WTC11 (cell line): ENCODE results near the gene MARK3. TPM values are rescaled to one million over a fixed set of nuclear protein-coding genes. Genes with fewer than 3 reads are reported as not detected.

ENCODE experiments used
- ATAC-seq: fragments of 200-7000 bp; cut with Tn5 transposase; 2 replicates; pipeline ENCODE4 v1.10.0; 2021; ENCODE audit warnings: mild to moderate bottlenecking, moderate library complexity
- CTCF ChIA-PET: fragments of 300-600 bp; sonication (Branson Sonifier 250); formaldehyde crosslinking; loops from one replicate; lab custom pipeline; 2021; ENCODE audit warnings: antibody characterized with exemption; lab: Charles Lee
- POLR2A ChIA-PET: fragments of 350-600 bp; sonication (Branson Sonifier 250); formaldehyde crosslinking; loops from one replicate; lab custom pipeline; 2021; ENCODE audit warnings: antibody characterized with exemption; lab: Charles Lee
- DNase-seq: peaks from one replicate; pipeline ENCODE4 v3.0.0; 2021; ENCODE audit warnings: low spot score
- H3K27ac Mint-ChIP-seq: 2 replicates; pipeline ENCODE4 v1.8.0; 2021; ENCODE audit warnings: mixed read lengths
- H3K27me3 Mint-ChIP-seq: 2 replicates; pipeline ENCODE4 v1.8.0; 2021; ENCODE audit warnings: low read depth, mild to moderate bottlenecking, moderate library complexity, mixed read lengths
- H3K36me3 Mint-ChIP-seq: 2 replicates; pipeline ENCODE4 v1.8.0; 2021; ENCODE audit warnings: mixed read lengths
- H3K4me1 Mint-ChIP-seq: 2 replicates; pipeline ENCODE4 v1.8.0; 2022; ENCODE audit warnings: mixed read lengths
- H3K4me3 Mint-ChIP-seq: 2 replicates; pipeline ENCODE4 v1.8.0; 2021; ENCODE audit warnings: mild to moderate bottlenecking, moderate library complexity, mixed read lengths
- H3K9me3 Mint-ChIP-seq: 2 replicates; pipeline ENCODE4 v1.8.0; 2021; ENCODE audit warnings: mixed read lengths
- CREM ChIP-seq: sonication (generic); formaldehyde crosslinking; IDR thresholded peaks from 2 replicates; pipeline ENCODE4 v1.8.1; 2022; ENCODE audit warnings: mild to moderate bottlenecking, missing genetic modification reagents, moderate library complexity
- GABPB1 ChIP-seq: sonication (generic); formaldehyde crosslinking; IDR thresholded peaks from 2 replicates; pipeline ENCODE4 v1.8.1; 2023; ENCODE audit warnings: mild to moderate bottlenecking, missing genetic modification reagents
- JUN ChIP-seq: sonication (generic); formaldehyde crosslinking; IDR thresholded peaks from 2 replicates; pipeline ENCODE4 v1.8.0; 2023; ENCODE audit warnings: mild to moderate bottlenecking, missing genetic modification reagents
- MXD4 ChIP-seq: fragments of 250-450 bp; sonication (Bioruptor Pico); IDR thresholded peaks from 2 replicates; pipeline ENCODE4 v1.8.0; 2021; ENCODE audit warnings: mild to moderate bottlenecking, moderate library complexity, borderline replicate concordance
- SP1 ChIP-seq: sonication (generic); formaldehyde crosslinking; conservative IDR thresholded peaks from 2 replicates; pipeline ENCODE4 v1.8.1; 2022; ENCODE audit warnings: missing genetic modification reagents
- total RNA-seq: library from RNA; stranded (reverse); gene quantifications from 3 replicates; pipeline ENCODE4 v1.2.3, GENCODE V29; 2021
- TF ChIP-seq, protein P1 (sequence below): sonication (generic); formaldehyde crosslinking; IDR thresholded peaks from 2 replicates; pipeline ENCODE4 v1.8.0; 2023; ENCODE audit warnings: mild to moderate bottlenecking, missing genetic modification reagents
- TF ChIP-seq, protein P2 (sequence below): sonication (generic); formaldehyde crosslinking; IDR thresholded peaks from 2 replicates; pipeline ENCODE4 v1.8.0; 2022; ENCODE audit warnings: mild to moderate bottlenecking, missing genetic modification reagents
- TF ChIP-seq, protein P3 (sequence below): fragments of 250-450 bp; sonication (Bioruptor Pico); IDR thresholded peaks from 2 replicates; pipeline ENCODE4 v1.9.0; 2021; ENCODE audit warnings: mild to moderate bottlenecking, borderline replicate concordance
- TF ChIP-seq, protein P4 (sequence below): fragments of 250-450 bp; sonication (Bioruptor Pico); IDR thresholded peaks from 2 replicates; pipeline ENCODE4 v1.9.0; 2021; ENCODE audit warnings: mild to moderate bottlenecking
- TF ChIP-seq, protein P5 (sequence below): sonication (generic); formaldehyde crosslinking; IDR thresholded peaks from 2 replicates; pipeline ENCODE4 v1.8.1; 2022; ENCODE audit warnings: mild to moderate bottlenecking, moderate library complexity, missing genetic modification reagents

MARK3 gene
- total RNA-seq, 1 experiment from 2014 or later, result 93.7 TPM

DNA sequence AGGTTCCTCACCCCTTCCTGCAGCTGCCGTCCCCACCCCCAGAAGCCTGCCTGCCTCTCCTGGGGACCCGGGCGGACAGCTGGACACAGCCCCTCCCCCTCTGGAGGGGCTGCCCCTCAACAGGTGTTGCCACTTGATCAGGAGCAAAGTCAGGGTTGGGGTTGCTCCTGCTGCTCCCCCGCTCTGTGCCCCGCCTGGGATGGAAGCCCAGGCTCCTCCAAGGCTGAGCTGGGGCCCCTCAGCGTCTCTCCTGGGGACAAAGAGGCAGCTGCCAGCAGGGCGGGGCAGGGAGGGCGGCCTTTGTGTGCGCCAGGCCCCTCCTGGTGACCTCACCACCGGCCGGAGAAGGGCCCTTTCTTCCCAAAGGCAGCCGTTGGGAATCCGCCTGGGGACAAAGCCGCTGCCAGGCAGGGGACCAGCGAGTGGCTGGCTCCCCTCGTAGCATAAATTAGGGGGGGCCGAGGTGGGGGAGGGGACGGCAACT is 157.4 kb downstream of the MARK3 start (continued):
- TF ChIP-seq, protein P1, sequence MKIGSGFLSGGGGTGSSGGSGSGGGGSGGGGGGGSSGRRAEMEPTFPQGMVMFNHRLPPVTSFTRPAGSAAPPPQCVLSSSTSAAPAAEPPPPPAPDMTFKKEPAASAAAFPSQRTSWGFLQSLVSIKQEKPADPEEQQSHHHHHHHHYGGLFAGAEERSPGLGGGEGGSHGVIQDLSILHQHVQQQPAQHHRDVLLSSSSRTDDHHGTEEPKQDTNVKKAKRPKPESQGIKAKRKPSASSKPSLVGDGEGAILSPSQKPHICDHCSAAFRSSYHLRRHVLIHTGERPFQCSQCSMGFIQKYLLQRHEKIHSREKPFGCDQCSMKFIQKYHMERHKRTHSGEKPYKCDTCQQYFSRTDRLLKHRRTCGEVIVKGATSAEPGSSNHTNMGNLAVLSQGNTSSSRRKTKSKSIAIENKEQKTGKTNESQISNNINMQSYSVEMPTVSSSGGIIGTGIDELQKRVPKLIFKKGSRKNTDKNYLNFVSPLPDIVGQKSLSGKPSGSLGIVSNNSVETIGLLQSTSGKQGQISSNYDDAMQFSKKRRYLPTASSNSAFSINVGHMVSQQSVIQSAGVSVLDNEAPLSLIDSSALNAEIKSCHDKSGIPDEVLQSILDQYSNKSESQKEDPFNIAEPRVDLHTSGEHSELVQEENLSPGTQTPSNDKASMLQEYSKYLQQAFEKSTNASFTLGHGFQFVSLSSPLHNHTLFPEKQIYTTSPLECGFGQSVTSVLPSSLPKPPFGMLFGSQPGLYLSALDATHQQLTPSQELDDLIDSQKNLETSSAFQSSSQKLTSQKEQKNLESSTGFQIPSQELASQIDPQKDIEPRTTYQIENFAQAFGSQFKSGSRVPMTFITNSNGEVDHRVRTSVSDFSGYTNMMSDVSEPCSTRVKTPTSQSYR, result peak; percentile 86
- TF ChIP-seq CREM (0 out of 2 replicates have a peak, but pooled peaks have one; percentile 66), JUN (0 out of 2 replicates have a peak, but pooled peaks have one; percentile 23)
- TF ChIP-seq, protein P2, sequence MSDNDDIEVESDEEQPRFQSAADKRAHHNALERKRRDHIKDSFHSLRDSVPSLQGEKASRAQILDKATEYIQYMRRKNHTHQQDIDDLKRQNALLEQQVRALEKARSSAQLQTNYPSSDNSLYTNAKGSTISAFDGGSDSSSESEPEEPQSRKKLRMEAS (CRISPR knock-in tag), result peak; percentile 52; the same call in 1 of the 2 replicates

DNA sequence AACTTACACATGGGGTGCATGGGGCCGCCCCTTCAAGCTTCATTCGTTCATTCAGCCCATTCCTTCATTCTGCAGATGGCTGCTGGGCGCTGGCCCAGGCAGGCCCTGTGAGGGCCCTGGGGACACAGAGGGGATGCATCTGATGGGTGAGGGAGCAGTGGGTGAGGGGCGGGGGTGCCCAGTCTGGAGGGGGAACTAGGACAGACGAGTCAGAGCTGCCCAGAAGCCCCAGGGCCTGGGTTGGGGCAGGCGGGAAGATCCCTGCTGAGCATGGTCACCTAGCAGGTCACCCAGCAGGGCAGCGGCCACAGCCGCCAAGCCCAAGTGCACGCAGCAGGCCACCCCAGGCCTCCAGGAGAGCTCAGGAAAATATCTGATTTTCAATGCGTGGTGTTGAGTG is 157.9 kb downstream of the MARK3 start:
- Mint-ChIP-seq H3K36me3 (no peaks in the 10 kb centered on the region), H3K4me3 (no peak overlapping the region), H3K27me3 (peaks cover 11% of the 10 kb centered on the region), H3K9me3 (no peaks in the 10 kb centered on the region), H3K27ac (no peak overlapping the region), H3K4me1 (peaks cover 5% of the 10 kb centered on the region; the same call in 1 of the 2 replicates)
- TF ChIP-seq MXD4 (CRISPR knock-in tag), result no peak
- TF ChIP-seq, protein P3, sequence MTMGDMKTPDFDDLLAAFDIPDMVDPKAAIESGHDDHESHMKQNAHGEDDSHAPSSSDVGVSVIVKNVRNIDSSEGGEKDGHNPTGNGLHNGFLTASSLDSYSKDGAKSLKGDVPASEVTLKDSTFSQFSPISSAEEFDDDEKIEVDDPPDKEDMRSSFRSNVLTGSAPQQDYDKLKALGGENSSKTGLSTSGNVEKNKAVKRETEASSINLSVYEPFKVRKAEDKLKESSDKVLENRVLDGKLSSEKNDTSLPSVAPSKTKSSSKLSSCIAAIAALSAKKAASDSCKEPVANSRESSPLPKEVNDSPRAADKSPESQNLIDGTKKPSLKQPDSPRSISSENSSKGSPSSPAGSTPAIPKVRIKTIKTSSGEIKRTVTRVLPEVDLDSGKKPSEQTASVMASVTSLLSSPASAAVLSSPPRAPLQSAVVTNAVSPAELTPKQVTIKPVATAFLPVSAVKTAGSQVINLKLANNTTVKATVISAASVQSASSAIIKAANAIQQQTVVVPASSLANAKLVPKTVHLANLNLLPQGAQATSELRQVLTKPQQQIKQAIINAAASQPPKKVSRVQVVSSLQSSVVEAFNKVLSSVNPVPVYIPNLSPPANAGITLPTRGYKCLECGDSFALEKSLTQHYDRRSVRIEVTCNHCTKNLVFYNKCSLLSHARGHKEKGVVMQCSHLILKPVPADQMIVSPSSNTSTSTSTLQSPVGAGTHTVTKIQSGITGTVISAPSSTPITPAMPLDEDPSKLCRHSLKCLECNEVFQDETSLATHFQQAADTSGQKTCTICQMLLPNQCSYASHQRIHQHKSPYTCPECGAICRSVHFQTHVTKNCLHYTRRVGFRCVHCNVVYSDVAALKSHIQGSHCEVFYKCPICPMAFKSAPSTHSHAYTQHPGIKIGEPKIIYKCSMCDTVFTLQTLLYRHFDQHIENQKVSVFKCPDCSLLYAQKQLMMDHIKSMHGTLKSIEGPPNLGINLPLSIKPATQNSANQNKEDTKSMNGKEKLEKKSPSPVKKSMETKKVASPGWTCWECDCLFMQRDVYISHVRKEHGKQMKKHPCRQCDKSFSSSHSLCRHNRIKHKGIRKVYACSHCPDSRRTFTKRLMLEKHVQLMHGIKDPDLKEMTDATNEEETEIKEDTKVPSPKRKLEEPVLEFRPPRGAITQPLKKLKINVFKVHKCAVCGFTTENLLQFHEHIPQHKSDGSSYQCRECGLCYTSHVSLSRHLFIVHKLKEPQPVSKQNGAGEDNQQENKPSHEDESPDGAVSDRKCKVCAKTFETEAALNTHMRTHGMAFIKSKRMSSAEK (CRISPR knock-in tag), result no peak
- TF ChIP-seq, protein P4, sequence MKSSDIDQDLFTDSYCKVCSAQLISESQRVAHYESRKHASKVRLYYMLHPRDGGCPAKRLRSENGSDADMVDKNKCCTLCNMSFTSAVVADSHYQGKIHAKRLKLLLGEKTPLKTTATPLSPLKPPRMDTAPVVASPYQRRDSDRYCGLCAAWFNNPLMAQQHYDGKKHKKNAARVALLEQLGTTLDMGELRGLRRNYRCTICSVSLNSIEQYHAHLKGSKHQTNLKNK (CRISPR knock-in tag), result no peak
- peak; percentile 23; the same call in 1 of the 2 replicates for TF ChIP-seq SP1 (CRISPR knock-in tag)
- TF ChIP-seq, protein P1, result no peak
- TF ChIP-seq GABPB1 (CRISPR knock-in tag), result no peak
- TF ChIP-seq, protein P5, sequence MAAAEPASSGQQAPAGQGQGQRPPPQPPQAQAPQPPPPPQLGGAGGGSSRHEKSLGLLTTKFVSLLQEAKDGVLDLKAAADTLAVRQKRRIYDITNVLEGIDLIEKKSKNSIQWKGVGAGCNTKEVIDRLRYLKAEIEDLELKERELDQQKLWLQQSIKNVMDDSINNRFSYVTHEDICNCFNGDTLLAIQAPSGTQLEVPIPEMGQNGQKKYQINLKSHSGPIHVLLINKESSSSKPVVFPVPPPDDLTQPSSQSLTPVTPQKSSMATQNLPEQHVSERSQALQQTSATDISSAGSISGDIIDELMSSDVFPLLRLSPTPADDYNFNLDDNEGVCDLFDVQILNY (CRISPR knock-in tag), result no peak
- POLR2A ChIA-PET, result interaction anchor here (0.6 to 4.1 kb wide), 4 partner anchors 14 to 246 kb away, joined by 3 to 65 read pairs (median 4); partner anchors contain the start of genes CKB and TRMT61A
- no peak for ATAC-seq
- CTCF ChIA-PET, result interaction anchor here (0.9 to 21.0 kb wide), 12 partner anchors 9 to 769 kb away, joined by 3 to 455 read pairs (median 6); partner anchors contain the start of genes CKB and TRMT61A
- no peak for DNase-seq
